Stimulated activated CD4-positive, alpha-beta T cell treated with anti-CD3 and anti-CD28 coated beads, TNF-alpha, amount 100 ng/mL, for 24 hours (primary cell): Measurements from ENCODE around the gene INTS7.
"Not testable (repeated sequence)": the region's sequence is repeated elsewhere in the genome, so short reads cannot be mapped to it uniquely, and the experiment has no call there.

Experiments
- DNase-seq, 3 experiments: peaks; one replicate each; pipeline ENCODE4 v3.0.0-alpha.2; 2020; ENCODE audit warnings: low read depth in 3 of 3

Gene INTS7

DNA sequence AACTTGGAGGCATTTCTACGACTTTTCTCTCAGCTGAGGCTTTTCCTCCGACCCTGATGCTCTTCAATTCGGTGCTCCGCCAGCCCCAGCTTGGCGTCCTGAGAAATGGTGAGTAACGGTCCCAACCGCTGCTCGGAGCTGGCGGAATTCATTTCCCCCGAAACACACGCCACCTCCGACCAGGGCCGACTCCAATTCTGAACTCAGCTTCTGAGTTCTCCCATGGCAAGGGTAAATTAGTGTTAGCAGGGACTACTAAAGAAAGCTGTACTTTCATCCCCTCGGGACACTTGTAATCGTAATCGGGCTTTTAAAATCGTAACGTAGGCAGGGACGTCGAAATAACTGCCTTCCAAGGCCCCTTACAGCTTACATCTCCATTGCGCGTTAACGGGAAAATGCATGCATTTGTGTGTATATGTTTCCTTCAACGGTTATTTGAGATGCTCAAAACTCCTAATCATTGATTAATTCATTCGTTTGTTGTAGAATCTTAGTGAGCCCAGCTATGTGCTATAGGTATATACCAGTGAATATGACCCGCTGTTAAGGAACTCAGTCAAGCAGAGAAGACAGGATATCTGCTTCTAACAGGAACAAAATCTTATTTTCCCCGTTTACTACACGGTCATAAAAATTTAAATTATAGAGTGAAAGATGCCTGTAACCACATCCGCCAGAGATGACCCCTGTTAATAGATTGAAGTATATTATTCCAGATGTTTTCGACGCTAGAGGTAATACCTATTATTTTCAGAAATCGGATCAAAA, 663 bp upstream of the INTS7 start:
- no peak for DNase-seq

DNA sequence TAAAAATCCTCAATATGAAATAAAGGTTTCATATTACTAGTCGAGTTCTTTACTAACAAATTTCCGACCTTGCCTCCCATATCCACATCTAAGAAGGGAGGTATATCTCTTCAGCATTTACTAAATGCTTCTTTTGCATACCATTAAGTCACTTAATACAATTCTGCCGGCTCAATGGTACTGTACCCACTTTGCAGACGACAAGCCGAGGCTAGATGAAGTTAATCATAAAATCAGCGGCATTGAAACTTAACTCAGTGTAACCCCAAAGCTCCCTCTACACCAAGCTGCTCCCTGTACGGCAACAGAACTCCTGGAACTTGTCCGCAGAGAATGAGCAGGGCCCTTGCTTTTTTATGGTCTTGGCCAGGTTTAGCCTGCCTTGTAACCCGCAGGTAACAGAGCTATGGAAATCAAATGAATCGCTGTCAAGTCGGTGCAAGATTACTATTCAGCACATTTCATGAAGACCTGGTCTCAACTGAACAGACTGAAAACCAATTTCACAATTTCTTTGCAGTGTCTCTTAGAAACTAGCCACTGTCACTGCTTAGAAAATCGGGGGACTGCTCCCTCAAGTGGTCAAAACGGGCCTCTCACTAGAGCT, 738 bp downstream of the INTS7 start:
- no peak for DNase-seq

DNA sequence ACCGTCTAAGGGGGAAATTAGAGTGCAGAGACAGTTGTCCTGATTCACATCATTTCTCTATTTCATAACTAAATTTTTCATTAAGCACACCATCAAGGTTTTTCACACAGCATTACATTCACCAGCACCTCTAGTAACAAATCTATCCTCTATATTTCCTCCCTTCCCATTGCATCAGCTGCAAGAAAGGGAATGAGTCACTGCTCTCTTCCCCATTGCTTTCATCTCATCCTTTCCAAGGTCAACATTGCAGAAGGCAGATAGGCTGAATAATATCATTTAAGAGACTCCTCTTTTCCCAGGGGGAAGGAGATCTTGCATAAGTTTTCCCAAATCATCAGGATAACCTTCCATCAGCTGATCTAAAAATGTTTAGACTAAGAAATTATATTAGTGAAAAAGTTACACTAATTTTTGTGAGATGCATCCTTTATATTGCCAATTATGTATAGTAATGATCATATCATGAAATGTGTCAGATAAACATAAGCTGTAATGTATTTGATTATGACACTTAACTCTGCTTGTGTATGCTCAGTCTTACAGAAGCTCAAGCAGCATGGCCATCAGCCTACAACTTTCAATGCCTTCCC, 4.3 kb downstream of the INTS7 start:
- no peak for DNase-seq

DNA sequence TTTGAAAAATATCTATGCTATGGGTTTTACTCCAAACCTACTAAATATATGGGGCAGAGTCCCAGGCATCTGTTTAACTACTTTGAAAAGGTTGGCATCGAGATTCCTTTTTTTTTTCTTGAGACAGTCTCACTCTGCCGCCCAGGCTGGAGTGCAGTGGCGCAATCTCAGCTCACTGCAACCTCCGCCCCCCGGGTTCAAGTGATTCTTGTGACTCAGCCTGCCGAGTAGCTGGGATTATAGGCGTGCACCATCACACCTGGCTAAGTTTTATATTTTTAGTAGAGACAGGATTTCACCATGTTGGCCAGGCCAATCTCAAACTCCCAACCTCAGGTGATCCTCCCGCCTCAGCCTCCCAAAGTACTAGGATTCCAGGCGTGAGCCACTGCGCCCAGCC, 7.6 kb downstream of the INTS7 start:
- not testable (repeated sequence) for DNase-seq

DNA sequence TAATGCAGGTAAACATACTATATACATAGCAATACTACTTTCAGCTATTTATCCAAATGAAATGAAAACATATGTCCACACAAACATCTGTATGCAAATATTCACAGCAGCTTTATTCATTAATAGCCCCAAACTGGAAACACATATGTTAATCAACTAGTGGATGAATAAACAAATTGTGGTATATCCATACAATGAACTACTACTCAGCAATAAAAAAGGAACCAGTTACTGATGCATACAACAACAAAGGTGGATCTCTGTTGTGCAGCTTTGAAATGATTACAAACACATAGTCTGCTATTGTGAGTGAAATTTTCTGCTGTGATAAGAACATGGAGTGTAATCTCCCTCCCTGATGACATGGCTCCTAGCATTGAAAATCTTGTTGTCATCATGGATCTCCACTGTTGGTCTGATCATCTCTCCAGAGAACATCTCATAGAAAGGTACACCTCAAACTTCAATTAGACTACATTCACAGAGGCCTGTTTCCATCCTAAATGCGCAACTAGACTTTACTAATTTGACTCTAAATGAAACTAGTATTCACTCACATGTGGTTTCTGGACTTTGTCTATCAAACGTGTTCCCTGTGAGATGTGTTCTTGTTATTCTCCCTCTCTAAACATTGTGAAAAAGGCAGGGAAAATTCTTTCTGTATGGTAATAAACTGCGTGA, 10.7 kb downstream of the INTS7 start:
- DNase-seq = no peak

DNA sequence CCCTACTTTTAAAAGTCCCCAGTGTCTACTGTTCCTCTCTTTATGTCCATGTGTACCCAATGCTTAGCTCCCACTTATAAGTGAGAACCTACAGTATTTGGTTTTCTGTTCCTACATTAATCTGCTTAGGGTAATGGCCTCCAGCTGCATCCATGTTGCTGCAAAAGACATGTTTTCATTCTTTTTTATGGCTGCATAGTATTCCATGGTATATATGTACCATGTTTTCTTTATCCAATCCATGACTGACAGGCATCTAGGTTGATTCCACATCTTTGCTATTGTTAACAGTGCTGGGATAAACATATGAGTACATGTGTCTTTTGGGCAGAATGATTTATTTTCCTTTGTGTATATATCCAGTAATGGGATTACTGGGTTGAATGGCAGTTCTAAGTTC, 12.4 kb downstream of the INTS7 start:
- not testable (repeated sequence) for DNase-seq

DNA sequence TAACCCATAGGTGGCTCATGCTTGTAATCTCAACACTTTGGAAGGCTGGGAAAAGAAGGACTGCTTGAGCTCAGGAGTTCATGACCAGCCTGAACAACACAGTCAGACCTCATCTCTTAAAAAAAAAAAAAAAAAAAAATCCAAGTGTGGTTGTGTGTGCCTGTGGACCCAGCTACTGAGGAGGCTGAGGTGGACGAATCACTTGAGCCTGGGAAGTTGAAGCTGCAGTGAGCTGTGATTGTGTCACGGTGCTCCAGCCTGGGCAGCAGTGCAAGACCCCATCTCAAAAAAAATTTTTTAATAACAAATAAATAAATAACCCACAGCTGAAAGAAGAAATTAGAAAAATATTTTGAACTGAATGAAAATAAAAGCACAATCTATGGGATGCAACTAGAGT, 13.8 kb downstream of the INTS7 start:
- DNase-seq = no peak

DNA sequence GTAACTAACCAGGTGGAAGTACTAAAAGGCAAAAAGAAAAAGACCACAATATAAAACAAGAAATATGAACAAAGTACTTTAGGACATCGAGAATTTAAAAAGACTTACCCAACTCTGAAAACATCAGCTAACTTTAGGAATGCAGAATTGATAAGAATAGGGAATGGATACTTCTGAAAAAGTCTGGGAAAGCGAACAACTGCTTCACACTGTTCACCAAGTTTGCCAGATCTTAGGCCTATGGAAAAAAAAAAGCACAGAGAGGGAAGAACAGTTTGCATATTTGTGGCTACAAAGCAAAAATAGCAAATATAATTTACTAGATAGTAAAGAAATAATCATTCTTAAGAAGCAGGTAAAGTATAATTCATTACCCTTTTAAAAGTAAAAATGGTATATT, 14.4 kb downstream of the INTS7 start:
- DNase-seq = no peak

DNA sequence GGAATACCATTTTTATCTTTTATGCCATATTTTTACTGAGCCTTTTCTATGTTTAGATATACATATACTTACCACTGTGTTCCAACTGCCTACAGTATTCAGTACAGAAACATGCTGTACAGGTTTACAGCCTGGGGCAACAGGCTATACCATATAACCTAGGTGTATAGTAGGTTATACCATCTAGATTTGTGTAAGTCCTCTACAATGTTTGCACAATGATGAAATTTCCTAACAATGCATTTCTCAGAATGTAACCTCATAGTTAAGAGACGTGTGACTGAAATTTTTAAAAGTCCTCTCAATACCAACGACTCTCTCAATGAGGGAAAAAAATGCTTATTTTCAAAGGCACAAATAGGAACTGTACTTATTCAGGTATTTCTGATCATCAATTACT, 21.7 kb downstream of the INTS7 start:
- DNase-seq = no peak

DNA sequence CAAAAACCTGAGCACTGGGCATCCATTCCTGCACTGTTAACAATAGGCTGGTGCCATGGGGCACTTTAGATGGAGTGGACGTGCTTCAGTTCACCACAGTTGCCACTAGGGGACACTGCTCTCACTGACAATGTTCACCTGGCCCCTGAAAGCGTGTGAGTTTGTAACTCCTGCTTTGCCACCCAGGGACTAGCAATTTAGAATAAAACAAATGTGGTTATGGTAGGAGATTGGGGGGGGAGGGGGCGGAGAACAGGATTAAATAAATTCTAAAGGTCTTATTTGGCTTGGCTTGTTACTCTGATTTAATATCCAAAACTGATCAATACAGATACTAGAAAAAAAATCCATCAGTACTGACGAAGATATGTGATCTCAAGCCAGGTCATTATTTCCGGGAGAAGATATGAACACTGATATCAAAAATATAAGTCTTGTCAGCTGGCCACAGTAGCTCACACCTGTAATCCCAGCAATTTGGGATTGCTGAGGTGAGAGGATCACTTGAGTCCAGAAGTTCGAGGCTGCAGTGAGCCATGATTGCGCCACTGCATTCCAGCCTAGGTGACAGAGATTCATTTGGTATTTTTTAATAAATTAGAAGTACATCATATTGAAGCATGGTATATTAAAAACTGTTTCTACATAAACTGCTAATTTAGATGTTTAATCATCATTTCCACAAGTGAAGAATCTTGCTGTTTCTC, 23.2 kb downstream of the INTS7 start:
- peak; percentile 32 to 58 (median 49) for DNase-seq

DNA sequence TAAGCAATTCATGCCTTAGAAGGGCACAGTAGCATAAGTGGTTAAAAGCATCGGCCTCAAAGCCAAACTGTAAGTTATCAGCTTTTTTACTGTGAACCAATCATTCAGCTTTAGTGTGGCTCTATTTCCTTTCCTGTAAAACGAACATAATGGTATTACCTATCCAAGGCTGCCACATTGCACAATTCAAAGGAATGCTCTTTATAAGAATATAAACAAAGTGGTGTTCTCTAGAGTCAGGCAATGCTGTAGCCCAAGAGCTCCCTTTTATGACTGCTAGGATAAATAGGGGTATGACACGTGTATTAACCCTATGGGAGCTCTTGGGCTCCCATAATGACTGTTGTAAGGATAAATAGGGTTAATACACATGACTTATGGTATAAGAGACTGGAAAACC, 25.4 kb downstream of the INTS7 start:
- DNase-seq = no peak

DNA sequence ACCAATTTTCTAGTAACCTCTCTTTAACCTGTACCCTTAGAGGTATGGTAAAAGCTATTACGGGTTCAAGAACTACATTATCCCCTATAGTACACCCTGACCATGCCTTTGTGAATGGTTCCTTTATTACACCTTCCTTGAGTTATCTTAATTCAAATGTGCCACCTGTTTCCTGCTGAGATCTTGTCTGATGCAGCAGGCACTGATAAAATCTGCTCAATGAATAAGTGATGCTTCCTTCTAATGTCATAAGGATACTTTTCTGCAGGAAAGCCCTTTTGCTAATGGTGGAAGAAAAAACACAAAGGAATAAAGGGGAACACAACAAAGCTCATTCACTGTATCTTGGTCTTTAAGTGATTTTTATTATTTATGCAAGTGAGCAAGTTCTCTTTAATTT, 25.8 kb downstream of the INTS7 start:
- no peak for DNase-seq

DNA sequence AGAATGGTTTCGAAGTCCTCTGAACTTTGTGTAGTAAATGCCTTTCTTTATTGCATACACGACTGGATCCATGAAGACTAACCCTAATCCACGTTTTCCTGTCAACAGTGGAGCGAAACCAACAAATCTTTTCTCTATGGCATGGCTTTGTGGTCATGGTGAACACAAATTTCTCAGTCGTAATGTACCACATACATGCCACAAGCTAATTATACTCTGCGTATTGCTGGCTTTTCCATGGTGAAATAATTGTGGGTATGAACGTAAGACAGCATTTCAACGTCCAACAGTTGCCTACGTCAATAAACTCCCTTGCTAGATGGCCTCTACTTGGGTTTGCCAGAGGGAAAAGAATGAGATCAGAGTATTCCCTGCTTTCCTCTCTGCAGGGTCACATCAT, 27.5 kb downstream of the INTS7 start:
- no peak for DNase-seq

DNA sequence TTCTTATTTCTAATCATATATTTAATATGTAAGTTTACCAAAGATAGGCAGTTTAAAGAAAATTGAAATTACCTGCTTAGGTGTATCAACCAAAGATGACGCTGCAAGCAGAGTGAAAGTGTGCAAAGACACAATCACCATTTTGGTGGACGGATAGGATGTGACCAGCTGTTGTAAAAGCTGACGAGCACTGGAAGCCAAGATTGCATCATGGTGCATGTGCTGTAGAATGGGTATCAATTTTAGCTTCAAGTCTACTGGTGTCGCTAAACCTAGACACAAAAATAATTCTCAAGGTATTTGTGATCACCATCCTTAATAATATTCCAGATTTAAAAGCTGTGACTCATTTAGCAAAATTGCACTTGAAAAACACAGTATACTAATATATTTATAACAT, 28.2 kb downstream of the INTS7 start:
- no peak for DNase-seq

DNA sequence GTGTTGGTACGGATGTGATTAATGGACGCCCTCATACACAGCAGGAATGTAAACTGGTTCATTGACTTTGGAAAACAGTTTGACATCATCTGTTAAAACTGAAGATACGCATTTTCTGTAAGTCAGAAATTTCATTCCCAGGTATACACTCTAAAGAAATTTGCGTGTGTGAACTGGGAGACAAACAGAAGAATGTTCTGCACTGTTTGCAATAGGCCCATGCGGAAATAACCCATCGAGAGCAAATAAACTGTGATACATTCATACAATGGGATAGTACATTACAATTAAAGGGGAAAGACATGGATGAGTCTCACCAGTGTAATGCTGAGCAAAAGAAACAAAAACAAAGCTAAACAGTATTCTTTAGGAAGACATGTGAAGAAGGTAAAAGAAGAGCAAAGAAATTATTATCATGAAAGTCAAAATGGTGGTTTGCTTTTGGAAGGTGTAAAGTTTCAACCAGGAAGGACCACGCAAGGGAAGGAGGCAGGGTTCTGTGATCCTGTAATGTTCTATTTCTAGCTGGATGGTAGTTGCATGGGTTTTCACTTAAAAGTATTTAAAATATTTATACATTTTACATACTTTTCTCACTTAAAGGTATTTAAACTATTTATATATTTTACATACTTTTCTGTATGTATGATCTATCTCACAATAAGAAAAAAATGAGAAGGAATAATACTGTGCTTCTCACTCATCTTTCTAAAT, 30.3 kb downstream of the INTS7 start:
- DNase-seq = no peak

DNA sequence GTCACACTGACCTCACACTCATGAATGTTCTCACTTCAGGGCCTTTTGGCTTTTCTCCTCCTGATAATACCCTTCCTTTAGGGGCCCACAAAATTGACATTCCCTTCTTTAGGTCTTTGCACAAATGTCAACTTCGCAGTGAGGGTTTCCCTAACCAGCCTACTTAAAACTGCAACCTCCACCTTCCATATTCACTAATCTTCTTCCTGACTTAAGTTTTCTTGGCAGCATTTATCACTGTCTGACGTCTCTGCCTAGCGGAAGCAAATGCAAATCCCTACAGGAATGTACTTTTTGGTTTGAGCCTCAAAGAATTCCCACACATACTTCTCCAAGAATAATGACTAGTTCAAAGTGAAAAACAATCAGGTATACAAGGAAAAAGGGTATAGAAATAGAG, 32.8 kb downstream of the INTS7 start:
- DNase-seq = no peak

DNA sequence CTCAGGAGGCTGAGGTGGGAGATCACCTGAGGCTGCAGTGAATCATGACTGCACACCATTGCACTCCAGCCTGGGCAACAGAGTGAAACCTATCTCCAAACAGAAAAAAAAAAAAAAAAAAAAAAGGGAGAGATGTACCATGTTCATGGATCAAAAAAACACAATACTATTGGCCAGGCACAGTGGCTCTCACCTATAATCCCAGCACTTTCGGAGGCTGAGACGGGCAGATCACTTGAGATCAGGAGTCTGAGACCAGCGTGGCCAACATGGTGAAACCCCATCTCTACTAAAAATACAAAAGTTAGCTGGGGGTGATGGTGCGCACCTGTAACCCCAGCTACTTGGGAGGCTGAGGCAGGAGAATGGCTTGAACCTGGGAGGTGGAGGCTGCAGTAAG, 37.9 kb downstream of the INTS7 start:
- DNase-seq = not testable (repeated sequence)

DNA sequence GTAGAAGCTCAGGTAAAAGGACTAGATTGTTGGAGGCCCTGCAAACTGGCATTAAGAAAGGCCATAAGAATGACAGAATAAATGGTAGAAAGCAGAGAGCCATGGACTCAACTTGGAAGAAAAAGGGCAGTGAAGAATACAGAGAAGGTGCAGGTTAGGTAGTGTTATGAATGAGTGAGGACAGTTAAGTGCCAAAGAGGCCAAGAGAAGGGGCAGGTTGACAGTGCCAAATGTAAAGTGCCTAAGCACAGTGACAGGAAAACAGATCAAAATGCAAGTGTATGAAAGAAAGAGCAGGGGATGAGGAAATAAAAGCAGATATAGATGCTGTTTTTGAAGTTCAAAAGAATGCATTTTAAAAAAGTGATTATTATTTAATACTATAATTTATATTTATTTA, 43.7 kb downstream of the INTS7 start:
- no peak for DNase-seq

DNA sequence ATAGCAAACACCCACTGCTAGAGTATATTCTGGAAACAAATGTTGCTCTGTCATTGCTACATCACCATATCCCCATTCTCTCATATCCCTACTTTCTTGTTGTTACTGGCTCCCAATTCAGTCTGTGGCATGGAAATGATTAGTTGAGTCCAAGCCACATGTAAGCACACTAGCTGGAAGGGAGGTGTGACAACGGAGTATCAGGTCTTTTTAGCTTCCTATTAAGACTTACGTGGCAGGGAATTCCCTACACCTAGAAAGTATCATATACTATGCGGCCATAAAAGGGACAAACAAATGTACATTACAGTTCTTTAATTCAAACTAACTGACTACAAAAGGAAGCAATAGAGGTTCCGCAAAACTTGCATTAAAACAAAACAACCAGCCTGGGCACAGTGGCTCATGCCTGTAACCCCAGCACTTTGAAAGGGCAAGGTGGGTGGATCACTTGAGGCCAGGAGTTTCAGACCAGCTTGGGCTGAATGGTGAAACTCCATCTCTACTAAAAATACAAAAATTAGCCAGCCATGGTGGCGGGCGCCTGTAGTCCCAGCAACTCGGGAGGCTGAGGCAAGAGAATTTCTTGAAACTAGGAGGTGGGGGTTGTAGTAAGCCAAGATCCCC, 48.6 kb downstream of the INTS7 start:
- DNase-seq = no peak

DNA sequence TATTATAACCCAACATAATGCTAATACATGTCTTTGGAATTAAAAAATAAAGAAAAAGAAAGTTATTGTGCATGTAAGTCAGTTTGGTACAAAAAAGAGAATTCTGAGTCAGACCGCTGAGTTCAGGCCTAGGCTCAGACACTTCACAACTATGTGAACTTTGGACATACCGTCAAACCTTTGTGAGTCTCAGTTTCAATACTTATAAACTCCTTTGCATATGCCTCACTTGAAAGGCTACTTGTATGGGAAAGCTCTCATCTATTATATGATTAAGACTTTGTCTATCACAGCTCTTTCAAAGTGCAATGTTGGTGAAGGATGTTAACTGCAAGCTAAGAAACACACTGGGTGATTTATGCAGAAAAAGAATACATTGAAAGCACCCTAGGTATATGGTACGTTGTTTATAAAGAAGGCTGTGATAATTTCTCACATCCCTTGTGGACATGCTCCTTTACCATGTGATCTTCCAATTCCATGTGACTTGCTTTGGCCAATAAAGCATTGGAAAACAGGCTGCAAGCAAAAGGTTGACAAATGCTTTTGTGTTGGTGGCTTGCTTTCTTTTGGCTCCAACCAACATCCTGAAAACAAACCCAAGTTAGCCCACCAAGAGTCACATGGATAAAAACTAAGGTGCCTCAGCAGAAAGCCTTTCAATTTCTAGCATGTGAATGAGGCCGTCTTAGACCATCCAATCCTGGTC, 49.6 kb downstream of the INTS7 start:
- DNase-seq = no peak
